Camera-type eye (tissue), 1 donor: Measurements from ENCODE around the gene RBL1. TPM values are rescaled to one million over a fixed set of nuclear protein-coding genes. Genes with fewer than 3 reads are reported as not detected.

ENCODE experiments used
- total RNA-seq: library from RNA; depleted of rRNA; stranded (reverse); fragments of >200 nt; gene quantifications from one replicate; pipeline ENCODE4 v1.2.3, GENCODE V29; 2014

The RBL1 gene
- total RNA-seq, result 25.1 TPM

GRCh38 chr20:37095599-37096414 lies at the start of gene RBL1:
Gene RBL1, minus strand, starts transcription at chr20:37095997. Its CDS starts 69 bp downstream, at chr20:37095928.

GRCh38 chr20:36951198-36951978 lies 144.4 kb downstream of the RBL1 start, which contains the start of gene SAMHD1:
Gene SAMHD1, minus strand, starts transcription at chr20:36951708. Its CDS starts 65 bp downstream, at chr20:36951643.

Other genes with a start within 250 kb of the RBL1 start
- gene TLDC2, start 219.9 kb downstream of the RBL1 start, total RNA-seq, result 0.55 TPM
- gene SAMHD1, start 144.3 kb downstream of the RBL1 start, total RNA-seq, result 42.3 TPM
- gene RPN2, start 83.3 kb upstream of the RBL1 start, total RNA-seq, result 147 TPM
- gene MROH8, start 83.6 kb upstream of the RBL1 start, total RNA-seq, result 8.4 TPM
- not detected for gene GHRH, start 165.8 kb upstream of the RBL1 start, total RNA-seq
- gene MANBAL, start 193.7 kb upstream of the RBL1 start, total RNA-seq, result 27.9 TPM